KMS-11 (cell line): ENCODE measurements around the gene KCNQ4.

ENCODE experiments used
- H2AFZ ChIP-seq: fragments of 200-600 bp; sonication (generic); 2 replicates; pipeline ENCODE4 v1.6.1; 2016; ENCODE audit warnings: antibody characterized with exemption, mixed run types, low read depth
- H3K27ac ChIP-seq: fragments of 200-600 bp; sonication (generic); 2 replicates; pipeline ENCODE4 v1.6.1; 2016; ENCODE audit warnings: mild to moderate bottlenecking, mixed run types
- H3K27me3 ChIP-seq: fragments of 200-600 bp; sonication (generic); 2 replicates; pipeline ENCODE4 v1.6.1; 2017; ENCODE audit warnings: mild to moderate bottlenecking, low read depth, mixed run types, moderate library complexity; ENCODE audit not compliant: insufficient read depth
- H3K36me3 ChIP-seq: fragments of 200-600 bp; sonication (generic); 2 replicates; pipeline ENCODE4 v1.6.1; 2017; ENCODE audit warnings: mild to moderate bottlenecking, mixed run types; ENCODE audit not compliant: insufficient read depth
- H3K4me1 ChIP-seq: fragments of 200-600 bp; sonication (generic); 2 replicates; pipeline ENCODE4 v1.6.1; 2016; ENCODE audit warnings: mild to moderate bottlenecking, low read depth, mixed run types; ENCODE audit not compliant: poor library complexity, severe bottlenecking
- H3K4me2 ChIP-seq: fragments of 200-600 bp; sonication (generic); 2 replicates; pipeline ENCODE4 v1.7.0; 2016; ENCODE audit warnings: mild to moderate bottlenecking, mixed run types
- H3K4me3 ChIP-seq: fragments of 200-600 bp; sonication (generic); IDR thresholded peaks from 2 replicates; pipeline ENCODE4 v1.6.1; 2017; ENCODE audit warnings: low read depth, low read length, mixed read lengths; ENCODE audit not compliant: insufficient read depth
- H3K79me2 ChIP-seq: fragments of 200-600 bp; sonication (generic); 2 replicates; pipeline ENCODE4 v1.6.1; 2016; ENCODE audit warnings: low read depth, mixed run types; ENCODE audit not compliant: insufficient read depth
- H3K9ac ChIP-seq: fragments of 200-600 bp; sonication (generic); 2 replicates; pipeline ENCODE4 v1.6.1; 2016; ENCODE audit warnings: mild to moderate bottlenecking, mixed run types
- H4K20me1 ChIP-seq: fragments of 200-600 bp; sonication (generic); 2 replicates; pipeline ENCODE4 v1.6.1; 2016; ENCODE audit warnings: mild to moderate bottlenecking, mixed run types; ENCODE audit not compliant: insufficient read depth
- TF ChIP-seq, protein P1 (sequence below): fragments of 200-600 bp; sonication (generic); conservative IDR thresholded peaks from 2 replicates; pipeline ENCODE4 v1.6.1; 2017; ENCODE audit warnings: low read depth, mild to moderate bottlenecking, antibody characterized with exemption, low read length, moderate library complexity, mixed read lengths

KCNQ4 gene

DNA sequence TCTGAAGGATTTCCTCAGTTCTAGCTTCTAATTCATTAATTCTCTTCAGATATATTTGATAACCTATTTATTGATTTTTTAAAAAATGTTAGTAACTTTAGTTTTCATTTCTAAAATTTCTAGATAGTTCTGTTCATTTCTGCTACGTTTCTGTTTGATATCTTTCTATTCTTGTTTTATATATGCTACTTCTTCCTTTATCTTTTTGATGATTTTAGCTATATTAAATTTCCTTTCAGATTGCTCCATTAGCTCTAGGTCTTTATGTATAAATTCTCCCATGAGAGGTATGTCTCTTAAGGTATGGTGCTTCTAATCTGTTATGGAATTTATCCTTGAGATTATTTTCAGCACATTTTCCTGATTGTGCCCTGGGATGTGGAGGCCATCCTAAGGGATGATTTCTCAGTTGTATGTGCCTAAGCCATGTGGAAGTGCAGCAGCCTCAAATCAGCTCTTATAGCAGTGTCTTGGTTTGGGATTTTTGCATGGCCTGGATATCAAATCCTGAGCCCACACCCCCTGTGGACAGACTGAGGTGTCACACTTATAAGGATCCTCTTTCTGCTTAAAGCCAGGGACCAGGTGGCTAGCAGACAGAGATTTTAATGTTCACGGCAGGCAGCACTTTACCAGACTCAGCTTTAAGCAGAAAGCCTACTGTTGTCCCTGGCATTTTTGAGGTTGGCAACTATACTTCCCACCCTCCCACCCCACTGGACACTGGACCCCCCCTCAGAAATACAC is 6.2 kb upstream of the KCNQ4 start:
- no peaks in the 10 kb centered on the region for H3K36me3 ChIP-seq
- H3K4me3 ChIP-seq, result no peak overlapping the region
- H3K4me2 ChIP-seq, result no peak overlapping the region
- H3K9ac ChIP-seq, result no peak overlapping the region
- no peaks in the 10 kb centered on the region for H3K27me3 ChIP-seq
- H3K79me2 ChIP-seq, result no peaks in the 10 kb centered on the region
- H2AFZ ChIP-seq, result no peak overlapping the region
- TF ChIP-seq, protein P1, sequence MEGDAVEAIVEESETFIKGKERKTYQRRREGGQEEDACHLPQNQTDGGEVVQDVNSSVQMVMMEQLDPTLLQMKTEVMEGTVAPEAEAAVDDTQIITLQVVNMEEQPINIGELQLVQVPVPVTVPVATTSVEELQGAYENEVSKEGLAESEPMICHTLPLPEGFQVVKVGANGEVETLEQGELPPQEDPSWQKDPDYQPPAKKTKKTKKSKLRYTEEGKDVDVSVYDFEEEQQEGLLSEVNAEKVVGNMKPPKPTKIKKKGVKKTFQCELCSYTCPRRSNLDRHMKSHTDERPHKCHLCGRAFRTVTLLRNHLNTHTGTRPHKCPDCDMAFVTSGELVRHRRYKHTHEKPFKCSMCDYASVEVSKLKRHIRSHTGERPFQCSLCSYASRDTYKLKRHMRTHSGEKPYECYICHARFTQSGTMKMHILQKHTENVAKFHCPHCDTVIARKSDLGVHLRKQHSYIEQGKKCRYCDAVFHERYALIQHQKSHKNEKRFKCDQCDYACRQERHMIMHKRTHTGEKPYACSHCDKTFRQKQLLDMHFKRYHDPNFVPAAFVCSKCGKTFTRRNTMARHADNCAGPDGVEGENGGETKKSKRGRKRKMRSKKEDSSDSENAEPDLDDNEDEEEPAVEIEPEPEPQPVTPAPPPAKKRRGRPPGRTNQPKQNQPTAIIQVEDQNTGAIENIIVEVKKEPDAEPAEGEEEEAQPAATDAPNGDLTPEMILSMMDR, result no peak
- H4K20me1 ChIP-seq, result no peaks in the 10 kb centered on the region
- no peaks in the 10 kb centered on the region for H3K4me1 ChIP-seq
- H3K27ac ChIP-seq, result no peak overlapping the region

DNA sequence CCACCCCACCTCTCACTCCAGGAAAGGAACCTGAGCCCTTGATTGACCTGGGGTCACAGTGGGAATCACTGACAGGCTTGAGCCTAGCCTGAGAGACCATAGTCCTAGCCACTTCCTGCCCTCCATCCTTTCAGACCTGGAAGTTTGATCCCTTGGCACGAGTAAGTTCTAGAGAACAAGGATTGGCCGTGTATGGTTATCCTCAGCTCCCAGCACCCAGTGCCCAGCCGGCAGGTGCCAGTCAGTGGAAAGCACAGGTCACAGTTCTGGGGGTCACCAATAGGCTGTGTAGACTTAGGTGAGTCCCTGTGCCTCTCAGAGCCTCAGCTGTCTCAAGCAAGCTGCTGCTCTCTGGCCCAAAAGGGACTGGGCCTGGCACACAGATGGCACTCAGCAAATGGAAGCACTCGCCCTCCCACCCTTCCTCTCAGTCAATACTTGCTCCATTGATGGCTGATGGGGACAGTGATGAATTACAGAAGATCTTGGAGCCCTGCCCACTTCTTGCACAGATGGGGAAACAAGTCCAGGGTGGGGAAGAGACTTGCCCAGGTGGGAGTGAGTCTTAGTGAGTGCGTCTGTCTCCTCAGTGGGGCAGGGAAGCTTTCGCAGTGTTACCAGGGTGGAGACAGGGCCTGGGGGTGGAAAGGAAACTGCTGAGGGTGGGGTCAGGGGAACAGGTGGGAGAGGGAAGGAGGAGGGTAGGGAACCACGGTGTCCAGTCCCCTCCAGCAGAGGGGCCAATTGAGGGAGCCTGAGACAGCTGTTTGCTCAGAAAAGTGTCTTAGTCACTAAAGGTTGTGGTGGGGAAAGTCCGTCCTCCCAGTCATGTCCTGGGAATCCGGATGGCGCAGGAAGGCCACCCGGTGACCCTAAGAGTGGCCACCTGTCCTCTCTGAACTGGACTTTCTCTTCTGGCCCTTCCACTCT is 2.6 kb upstream of the KCNQ4 start:
- Histone ChIP-seq H3K4me2 (no peak overlapping the region), H3K9ac (no peak overlapping the region), H4K20me1 (no peaks in the 10 kb centered on the region), H3K27me3 (no peaks in the 10 kb centered on the region), H3K79me2 (no peaks in the 10 kb centered on the region), H3K36me3 (no peaks in the 10 kb centered on the region), H2AFZ (no peak overlapping the region), H3K4me1 (no peaks in the 10 kb centered on the region), H3K4me3 (no peak overlapping the region), H3K27ac (no peak overlapping the region)
- TF ChIP-seq, protein P1, result no peak

DNA sequence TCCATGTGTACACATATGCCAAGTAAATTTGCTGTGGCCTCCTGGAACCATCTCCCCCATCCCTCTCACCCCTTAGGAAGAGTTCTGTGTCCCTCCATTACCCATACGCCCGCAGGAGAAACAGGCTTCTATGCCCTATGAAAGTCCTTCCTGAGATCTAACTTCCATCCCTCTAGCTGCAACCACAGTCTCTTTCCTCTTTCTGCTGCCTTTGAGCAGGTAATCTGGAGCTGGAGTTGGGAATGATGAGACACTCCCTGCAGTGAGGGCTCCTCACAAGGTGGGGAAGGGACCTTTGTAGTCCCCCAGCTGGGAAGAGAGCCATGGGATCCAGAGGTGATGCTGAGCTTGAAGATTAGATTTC is 2.0 kb upstream of the KCNQ4 start:
- H3K36me3 ChIP-seq, result no peaks in the 10 kb centered on the region
- no peaks in the 10 kb centered on the region for H3K4me1 ChIP-seq
- H3K4me3 ChIP-seq, result no peak overlapping the region
- no peaks in the 10 kb centered on the region for H4K20me1 ChIP-seq
- no peak overlapping the region for H3K4me2 ChIP-seq
- no peak overlapping the region for H3K9ac ChIP-seq
- H2AFZ ChIP-seq, result no peak overlapping the region
- TF ChIP-seq, protein P1, result no peak
- no peaks in the 10 kb centered on the region for H3K79me2 ChIP-seq
- H3K27me3 ChIP-seq, result no peaks in the 10 kb centered on the region
- H3K27ac ChIP-seq, result no peak overlapping the region

GRCh38 chr1:40782371-40782956 is 1.1 kb upstream of the KCNQ4 start:
- Histone ChIP-seq H3K27me3 (no peaks in the 10 kb centered on the region), H3K4me1 (no peaks in the 10 kb centered on the region), H3K4me2 (no peak overlapping the region), H3K9ac (no peak overlapping the region), H3K27ac (no peak overlapping the region), H4K20me1 (no peaks in the 10 kb centered on the region), H3K4me3 (no peak overlapping the region), H3K79me2 (no peaks in the 10 kb centered on the region), H2AFZ (no peak overlapping the region), H3K36me3 (no peaks in the 10 kb centered on the region)
- TF ChIP-seq, protein P1, result no peak
